ENCODE results near the gene REXO5. TPM values are rescaled to one million over a fixed set of nuclear protein-coding genes. Genes with fewer than 3 reads are reported as not detected.

The REXO5 gene
- 4.1 and 5.8 TPM in 2 replicates for total RNA-seq

GRCh38 chr16:20806168-20807050 is at the start of gene REXO5, which contains the start of gene ERI2:
Gene REXO5 (plus strand): TSS chr16:20806527. CDS start chr16:20806954, 427 bp downstream.
Gene ERI2 (minus strand): TSS chr16:20806472. CDS start chr16:20806430, 42 bp downstream.

GRCh38 chr16:20763461-20764232 is 42.7 kb upstream of the REXO5 start, which contains the start of gene ACSM3:
Gene ACSM3 (plus strand): TSS chr16:20764014. CDS start chr16:20770035, 6,021 bp downstream.

Other genes starting within 250 kb of the REXO5 start
- gene ACSM2B, start 230.2 kb upstream of the REXO5 start, total RNA-seq: 0.16 TPM in 1 of 2 replicates, not detected in the other
- gene ACSM1, start 108.8 kb upstream of the REXO5 start, total RNA-seq: not detected in 2 replicates
- gene THUMPD1, start 64.7 kb upstream of the REXO5 start, total RNA-seq: 51.8 and 65.3 TPM in 2 replicates
- gene ACSM3, start 42.5 kb upstream of the REXO5 start, total RNA-seq: 0.32 and 1.4 TPM in 2 replicates
- 11.8 and 12.6 TPM in 2 replicates for gene ERI2, start 55 bp upstream of the REXO5 start, total RNA-seq
- gene DCUN1D3, start 93.8 kb downstream of the REXO5 start, total RNA-seq: 35.7 and 36.6 TPM in 2 replicates
- gene LYRM1, start 94.2 kb downstream of the REXO5 start, total RNA-seq: 63.9 and 64.9 TPM in 2 replicates